ENCODE results near the gene ELANE.

ELANE gene

DNA sequence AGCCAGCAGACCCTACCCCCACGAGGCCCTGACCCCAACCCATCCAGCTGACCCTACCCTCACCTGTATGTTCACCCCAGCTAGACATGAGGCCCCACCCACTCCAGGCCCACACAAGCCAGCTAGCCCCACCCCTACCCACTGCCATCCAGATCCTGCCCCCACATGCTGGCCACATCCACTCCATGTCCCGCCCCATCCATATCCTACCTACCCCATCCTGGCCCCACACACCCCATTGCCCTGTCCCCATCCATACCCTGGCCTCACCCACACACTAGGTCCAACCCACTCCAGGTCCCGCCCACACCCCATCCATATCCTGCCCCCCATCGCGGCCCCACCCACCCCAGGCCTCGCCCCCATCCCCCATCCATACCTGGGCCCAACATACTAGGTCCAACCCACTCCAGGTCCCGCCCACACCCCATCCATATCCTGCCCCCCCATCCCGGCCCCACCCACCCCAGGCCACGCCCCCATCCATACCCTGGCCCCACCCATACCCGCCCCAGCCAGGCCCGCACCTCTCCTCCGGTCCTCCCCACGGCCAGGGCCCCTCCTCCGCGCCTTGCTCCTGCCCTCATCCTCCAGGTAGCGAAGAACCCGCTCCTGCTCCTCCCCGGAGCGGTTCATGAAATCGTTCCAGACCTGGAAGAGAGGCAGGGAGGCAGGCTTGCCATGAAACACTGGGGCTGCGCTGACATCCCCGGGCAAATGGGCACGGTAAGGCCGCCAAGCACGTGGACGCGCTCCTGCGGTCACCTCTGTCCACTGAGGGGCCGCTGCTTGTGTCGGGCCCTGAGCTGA, 48.4 kb downstream of the ELANE start:
- DNase-seq: no peak

DNA sequence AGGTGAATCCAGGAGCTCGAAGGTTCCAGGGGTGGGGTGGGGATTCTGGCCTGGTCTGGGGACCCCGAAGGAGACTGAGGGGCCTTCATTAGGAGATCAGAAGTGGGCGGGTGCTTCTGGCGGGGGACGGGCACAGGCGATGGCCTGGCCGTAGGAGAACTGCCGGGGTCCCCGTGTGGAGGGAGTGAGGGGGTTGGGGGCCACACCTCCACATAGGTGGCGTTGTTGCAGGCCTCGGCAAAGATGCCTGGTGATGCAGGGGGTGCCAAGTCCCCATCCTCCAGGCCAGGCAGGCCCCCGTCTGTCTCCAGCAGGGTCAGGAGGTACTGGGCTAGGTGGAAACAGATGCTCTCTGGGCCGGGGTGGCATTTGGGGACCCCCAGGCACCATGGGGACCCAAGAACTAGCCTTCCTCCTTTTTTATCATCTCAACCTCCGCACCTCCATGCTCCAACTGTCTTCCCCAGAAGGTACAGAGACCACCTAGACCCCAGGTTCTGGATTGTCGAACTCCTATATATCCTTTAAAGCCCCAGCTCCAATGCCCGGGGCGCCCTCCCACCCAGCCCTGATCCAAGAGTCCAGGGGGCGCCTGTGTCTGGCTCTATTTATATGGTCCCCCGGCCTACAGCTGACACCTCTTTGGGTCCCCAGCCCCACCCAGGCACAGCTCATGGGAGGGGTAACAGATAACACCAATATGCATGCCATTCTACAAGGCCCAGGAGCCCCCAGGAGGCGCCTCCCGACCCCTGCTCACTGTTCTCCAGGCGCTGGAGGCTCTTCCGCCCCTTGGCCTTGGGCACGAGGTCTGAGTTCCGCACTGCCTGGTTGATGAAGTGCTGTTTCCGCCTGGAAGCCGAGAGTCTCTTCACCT, 49.4 kb downstream of the ELANE start:
- no peak for DNase-seq

DNA sequence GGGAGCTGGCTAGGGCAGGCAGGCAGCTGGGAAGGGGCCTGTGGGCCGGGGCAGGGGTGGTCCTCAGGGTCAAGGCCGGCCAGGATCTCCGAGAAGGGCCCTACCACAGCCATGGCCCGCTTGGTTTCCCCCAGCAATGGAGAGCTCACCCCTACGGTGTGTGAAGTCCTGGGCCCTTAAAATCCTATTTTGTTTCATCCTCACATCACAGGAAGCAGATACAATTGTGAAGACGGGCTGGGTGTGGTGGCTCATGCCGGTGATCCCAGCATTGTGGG, 49.9 kb downstream of the ELANE start:
- DNase-seq: no peak

DNA sequence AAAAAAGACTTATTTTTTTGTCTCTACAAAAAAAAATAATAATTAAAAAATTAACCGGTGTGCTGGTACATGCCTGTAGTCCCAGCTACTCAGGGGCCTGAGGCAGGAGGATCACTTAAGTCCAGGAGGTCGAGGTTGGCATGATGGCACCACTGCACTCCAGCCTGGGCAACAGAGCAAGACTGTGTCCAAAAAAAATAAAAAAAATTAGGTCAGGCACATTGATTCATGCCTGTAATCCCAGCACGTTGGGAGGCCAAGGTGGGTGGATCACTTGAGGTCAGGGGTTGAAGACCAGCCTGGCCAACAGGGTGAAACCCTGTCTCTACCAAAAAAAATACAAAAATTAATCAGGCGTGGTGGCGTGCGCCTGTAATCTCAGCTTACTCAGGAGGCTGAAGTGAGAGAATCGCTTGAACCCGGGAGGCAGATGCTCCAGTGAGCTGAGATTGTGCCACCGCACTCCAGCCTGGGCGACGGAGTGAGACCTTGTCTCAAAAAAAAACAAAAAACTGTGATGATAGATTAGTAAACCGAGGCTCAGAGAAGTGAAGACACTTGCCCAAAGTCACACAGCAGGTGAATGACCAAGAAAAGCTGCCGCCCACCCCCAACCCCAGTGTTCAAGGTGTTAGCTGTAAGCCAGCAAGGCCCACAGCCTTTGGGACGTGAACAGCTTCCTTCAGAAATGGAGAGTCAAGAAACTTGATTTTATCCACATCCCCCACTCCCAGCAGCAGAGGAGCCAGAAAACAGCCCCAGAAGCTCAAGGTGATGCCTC, 50.5 kb downstream of the ELANE start:
- DNase-seq: no peak

DNA sequence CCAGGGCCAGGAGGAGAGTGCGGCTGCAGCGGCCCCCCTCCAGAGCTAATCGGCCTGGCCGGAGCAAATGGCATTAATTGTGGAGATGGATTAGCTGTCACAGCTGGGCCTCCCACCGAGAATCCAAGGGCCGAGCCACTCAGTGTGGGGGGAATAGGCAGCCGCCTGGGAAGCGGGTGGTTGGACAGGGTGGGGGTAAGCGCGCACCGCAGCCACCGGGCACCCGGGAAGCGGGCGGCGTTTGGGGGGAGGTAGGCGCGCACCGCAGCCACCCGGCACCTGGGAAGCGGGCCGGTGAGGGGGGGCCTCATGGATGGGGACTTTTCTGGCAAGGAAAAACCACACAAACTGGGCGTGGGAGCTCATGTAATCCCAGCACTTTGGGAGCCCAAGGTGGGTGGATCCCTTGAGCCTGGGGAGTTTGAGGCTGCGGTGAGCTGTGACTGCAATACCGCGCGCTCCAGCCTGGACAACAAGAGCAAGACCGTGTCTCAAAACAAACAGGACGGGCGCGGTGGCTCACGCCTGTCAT, 51.2 kb downstream of the ELANE start:
- DNase-seq: peak; percentile 69

DNA sequence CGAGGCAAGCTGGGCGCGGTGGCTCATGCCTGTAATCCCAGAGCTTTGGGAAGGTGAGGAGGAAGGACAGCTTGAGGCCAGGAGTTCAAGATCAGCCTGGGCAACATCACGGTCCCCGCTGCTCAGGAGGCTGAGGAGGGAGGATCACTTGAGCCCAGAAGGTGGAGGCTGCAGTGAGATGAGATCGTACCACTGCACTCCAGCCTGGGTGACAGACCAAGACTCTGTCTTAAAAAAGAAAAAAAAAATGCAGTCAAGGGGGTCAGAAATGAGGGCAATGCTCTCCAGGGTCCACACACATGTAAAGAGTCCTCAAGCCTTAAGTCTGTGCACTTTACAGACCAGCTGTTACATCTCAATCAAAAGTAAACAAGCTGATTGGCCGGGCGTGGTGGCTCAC, 52.4 kb downstream of the ELANE start:
- no peak for DNase-seq
